Smooth muscle cell of the pulmonary artery (primary cell): ENCODE data around the gene EZR. TPM values are rescaled to one million over a fixed set of nuclear protein-coding genes. Genes with fewer than 3 reads are reported as not detected.

Source experiments
- total RNA-seq: library from RNA; depleted of rRNA; stranded (reverse); fragments of >200 nt; gene quantifications from 2 replicates; pipeline ENCODE4 v1.2.3, GENCODE V29; 2014

The EZR gene
- 28.2 and 67.6 TPM in 2 replicates for total RNA-seq

DNA sequence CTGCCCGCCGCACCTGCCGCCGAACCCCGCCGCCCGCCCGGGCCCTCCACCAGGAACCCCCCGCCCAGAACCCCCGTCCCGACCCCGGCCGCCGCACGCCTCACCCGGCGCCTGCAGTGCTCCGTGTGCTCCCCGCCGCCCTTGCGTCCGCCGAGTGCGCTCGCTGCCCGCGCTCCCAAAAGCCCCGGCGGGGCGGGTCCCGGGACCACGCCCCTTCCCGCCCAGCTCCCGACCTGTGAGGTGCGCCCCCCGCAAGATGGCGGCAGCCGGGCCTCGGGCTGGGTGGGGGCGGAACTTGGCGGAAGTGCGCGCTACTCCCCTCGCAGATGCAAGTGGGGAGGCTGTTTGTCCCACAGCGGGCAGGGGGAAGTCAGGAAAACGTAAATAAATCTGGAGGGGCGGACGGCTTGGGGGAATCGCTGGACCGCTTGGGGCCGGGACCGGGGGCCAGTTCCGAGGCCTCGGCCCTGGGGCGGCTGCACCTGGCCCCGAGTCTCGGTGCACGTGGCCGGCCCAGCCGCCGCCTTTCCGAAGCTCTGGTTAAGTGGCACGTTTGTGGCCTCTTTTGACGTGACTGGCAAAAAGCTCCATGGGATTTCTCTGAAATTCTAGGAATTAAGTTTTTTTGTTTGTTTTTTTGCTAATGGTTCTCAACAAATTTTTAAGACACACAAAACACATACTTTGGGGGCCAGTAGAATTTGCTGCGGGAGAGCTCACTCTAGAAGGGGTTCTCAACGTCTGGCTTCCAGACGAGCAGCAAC, at the start of gene EZR:
Gene EZR, minus strand, starts transcription at position 156 of the 764 bp plus-strand sequence. CDS start 1,275 bp downstream, outside the sequence.

Other genes with a start within 250 kb of the EZR start
- 34.3 and 45.2 TPM in 2 replicates for gene DYNLT1, start 174.6 kb downstream of the EZR start, total RNA-seq
- 1.8 and 2.0 TPM in 2 replicates for gene SYTL3, start 169.3 kb downstream of the EZR start, total RNA-seq
- gene RSPH3, start 180.8 kb upstream of the EZR start, total RNA-seq: 6.6 and 6.9 TPM in 2 replicates
- not detected in 2 replicates for gene TAGAP, start 225.6 kb upstream of the EZR start, total RNA-seq